HG03175 (cell line): Measurements from ENCODE around the gene HS6ST3.

Experiments
- ATAC-seq: cut with Tn5 transposase; IDR thresholded peaks from one replicate; pipeline ENCODE4 v1.9.1; 2021; ENCODE audit warnings: mild to moderate bottlenecking, moderate library complexity; ENCODE audit not compliant: unreplicated experiment

HS6ST3 gene

GRCh38 chr13:96198038-96198437 lies 108.1 kb downstream of the HS6ST3 start:
- ATAC-seq = no peak

- no peak for ATAC-seq
These were observed 109.4 kb downstream of the HS6ST3 start for GRCh38 chr13:96199315-96199714.

GRCh38 chr13:96200810-96201209 lies 110.9 kb downstream of the HS6ST3 start:
- no peak for ATAC-seq

GRCh38 chr13:96202315-96202714 lies 112.4 kb downstream of the HS6ST3 start:
- ATAC-seq = no peak

DNA sequence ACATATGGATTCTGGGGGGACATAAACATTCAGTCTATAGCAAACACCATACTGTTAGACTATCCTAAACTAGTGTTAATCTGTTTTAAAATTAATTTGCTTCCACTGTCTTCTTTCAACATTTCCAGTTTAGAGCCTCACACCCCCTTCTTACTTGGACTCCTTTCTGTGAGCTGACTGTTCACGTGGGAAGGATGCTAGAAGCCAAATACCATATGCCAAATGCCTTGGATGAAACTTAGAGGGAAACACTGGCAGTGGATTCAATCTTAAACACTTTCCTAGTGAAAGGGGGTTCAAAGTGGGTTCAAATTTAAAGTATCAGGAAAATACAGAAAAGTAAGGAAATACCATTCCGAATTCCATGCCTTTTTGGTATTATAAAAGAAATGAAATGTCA lies 113.6 kb downstream of the HS6ST3 start:
- no peak for ATAC-seq

DNA sequence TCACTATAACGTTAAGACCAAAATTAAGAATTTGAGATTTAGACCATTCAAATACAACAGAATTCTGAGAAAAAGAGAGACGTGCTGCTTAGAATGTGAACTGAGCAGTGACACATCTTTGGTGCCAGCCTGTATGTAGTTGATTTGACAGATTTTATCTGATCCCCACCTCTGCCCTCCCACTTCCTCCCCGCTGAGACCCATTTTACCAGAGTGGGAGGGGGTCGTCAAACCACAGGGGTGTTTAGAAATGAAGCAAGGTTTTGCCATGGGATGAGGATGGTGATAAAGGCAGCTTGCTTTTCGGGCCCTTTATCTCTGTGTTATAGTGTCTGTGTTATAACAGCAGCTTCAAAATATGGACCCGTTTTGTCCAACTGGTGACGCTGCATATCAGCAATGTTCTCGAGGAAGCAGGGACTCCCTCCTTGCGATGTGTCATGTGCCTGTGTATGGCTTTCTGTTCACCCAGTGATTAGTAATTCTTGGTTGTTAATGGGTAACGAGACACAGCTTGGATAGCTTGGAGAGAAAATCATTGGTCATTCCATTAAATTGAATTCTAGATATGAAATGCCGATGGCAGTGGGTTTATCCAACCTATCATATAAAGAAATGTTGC lies 125.0 kb downstream of the HS6ST3 start:
- ATAC-seq = no peak

- ATAC-seq = no peak
These were observed 126.6 kb downstream of the HS6ST3 start for GRCh38 chr13:96216543-96216942.

DNA sequence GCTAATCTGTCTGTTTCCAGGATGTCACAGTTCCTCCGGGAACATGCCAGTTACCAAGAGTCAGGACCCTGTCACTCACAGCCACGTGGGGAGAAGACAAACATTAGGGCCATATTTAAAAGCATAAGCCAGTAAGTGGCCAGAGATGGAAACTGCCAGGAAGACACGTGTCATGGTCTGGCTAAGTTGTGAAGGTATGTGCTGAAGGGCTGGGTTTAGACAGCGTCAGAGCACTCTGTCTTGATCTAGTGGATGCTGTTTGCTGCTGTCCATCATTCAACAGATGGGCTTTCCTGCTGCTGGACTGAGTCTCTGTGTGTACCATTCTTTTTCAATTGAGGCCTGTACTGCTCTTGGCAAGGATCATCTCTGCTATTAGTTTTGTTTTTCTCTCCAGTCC lies 128.6 kb downstream of the HS6ST3 start:
- ATAC-seq = no peak

- ATAC-seq = no peak
These were observed 131.6 kb downstream of the HS6ST3 start for GRCh38 chr13:96221471-96221870.

GRCh38 chr13:96223231-96223630 lies 133.3 kb downstream of the HS6ST3 start:
- ATAC-seq = no peak

DNA sequence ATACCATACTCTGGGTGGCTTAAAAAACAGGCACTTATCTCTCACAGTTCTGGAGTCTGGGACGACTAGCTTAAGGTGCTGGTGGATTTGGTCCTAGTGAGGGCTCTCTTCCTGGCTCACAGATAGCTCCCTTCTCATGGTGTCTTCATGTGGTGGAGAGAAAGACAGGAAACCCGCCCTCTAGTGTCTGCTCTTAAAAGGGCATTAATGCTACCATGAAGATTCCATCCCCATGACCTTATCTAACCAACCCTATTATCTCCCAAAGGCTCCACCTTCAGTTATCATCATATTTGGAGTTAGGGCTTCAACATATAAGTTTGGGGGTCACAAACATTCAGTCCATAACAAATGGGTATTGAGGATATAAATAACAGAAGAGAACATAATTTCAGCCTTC lies 139.4 kb downstream of the HS6ST3 start:
- ATAC-seq = peak; percentile 80

DNA sequence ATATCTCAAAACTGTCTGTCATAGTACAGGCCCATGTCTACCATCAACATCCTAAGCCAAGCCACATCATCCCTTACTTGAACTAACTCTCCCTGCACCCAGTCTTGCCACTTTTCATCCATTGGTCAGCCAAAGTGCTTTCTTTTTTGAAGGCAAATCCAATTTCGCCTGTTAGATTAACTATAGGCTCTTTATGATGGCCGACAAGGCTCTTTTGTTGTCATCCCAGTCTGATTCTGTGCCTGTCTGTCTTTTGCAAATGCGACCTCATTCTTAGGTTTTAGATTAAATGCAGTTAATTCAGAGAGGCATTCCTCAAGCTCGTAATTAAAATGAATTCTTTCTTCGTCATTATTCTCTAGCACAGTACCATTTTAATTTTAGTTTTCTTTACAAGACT lies 148.3 kb downstream of the HS6ST3 start:
- ATAC-seq = no peak

GRCh38 chr13:96238861-96239260 lies 149.0 kb downstream of the HS6ST3 start:
- no peak for ATAC-seq

- ATAC-seq = no peak
These were observed 153.5 kb downstream of the HS6ST3 start for GRCh38 chr13:96243376-96243775.

DNA sequence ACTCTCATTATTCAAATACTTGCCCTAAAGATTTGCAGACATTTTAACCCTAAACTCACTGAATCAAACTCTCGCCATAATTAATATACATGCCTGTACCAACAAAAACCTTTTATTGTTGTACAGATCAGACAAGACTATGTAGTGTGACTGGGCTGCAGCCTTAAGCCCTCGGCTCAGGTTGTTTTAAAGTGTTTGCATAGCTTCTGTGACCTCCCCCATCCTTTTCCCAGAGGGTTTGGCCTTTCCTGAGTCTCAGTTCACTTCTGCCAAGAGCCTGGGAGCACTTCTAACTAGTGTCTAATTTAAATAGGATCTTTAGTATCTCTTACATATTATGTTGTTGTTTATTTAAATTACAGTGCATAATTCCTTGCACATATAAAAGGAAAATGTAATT lies 158.2 kb downstream of the HS6ST3 start:
- no peak for ATAC-seq

GRCh38 chr13:96248996-96249395 lies 159.1 kb downstream of the HS6ST3 start:
- no peak for ATAC-seq

- ATAC-seq = no peak
These were observed 163.0 kb downstream of the HS6ST3 start for GRCh38 chr13:96252903-96253302.

GRCh38 chr13:96273196-96273595 lies 183.3 kb downstream of the HS6ST3 start:
- no peak for ATAC-seq

GRCh38 chr13:96274046-96274445 lies 184.1 kb downstream of the HS6ST3 start:
- ATAC-seq = no peak

DNA sequence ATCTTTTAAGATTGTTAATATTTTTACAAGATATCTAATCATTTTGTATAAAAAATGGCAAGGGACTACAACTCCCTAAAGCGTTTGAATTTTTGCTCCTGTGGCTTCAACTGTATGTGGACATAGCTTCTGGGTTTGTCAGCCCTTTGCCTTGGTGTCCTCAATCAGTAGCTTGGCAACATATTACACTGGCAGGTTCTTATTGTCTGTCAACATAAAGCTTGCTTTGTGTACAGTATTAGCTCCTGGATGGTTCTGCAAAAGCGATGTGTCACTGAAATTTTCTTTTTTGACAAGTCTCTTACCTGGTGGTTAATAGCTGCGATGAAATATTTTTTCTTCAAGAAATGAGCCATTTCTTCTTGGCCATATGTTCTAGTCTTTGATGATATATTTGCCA lies 190.0 kb downstream of the HS6ST3 start:
- no peak for ATAC-seq

GRCh38 chr13:96284971-96285370 lies 195.1 kb downstream of the HS6ST3 start:
- ATAC-seq = no peak

GRCh38 chr13:96285729-96286128 lies 195.8 kb downstream of the HS6ST3 start:
- no peak for ATAC-seq
